HG03575 (cell line): ENCODE results near the gene C19orf85.
"Not testable (repeated sequence)": the region's sequence is repeated elsewhere in the genome, so short reads cannot be mapped to it uniquely, and the experiment has no call there.

Source experiments
- ATAC-seq: cut with Tn5 transposase; IDR thresholded peaks from one replicate; pipeline ENCODE4 v1.9.1; 2021; ENCODE audit not compliant: unreplicated experiment, insufficient number of reproducible peaks, low FRiP score; ENCODE audit errors: extremely low read depth

Gene C19orf85

GRCh38 chr19:55461974-55462626, 2.5 kb downstream of the C19orf85 start:
- no peak for ATAC-seq

- peak; percentile 81 for ATAC-seq
Observed at GRCh38 chr19:55461259-55461973, 3.1 kb downstream of the C19orf85 start, which contains the start of gene ISOC2. Gene ISOC2, minus strand, starts transcription at chr19:55461642. Its CDS starts 5,156 bp downstream, at chr19:55456486.

- no peak for ATAC-seq
Observed at GRCh38 chr19:55460670-55461258, 3.8 kb downstream of the C19orf85 start.

GRCh38 chr19:55459950-55460657, 4.4 kb downstream of the C19orf85 start:
- ATAC-seq, result no peak

- ATAC-seq, result no peak
Observed at GRCh38 chr19:55459551-55459949, 5.0 kb downstream of the C19orf85 start.

GRCh38 chr19:55457683-55458457, 6.7 kb downstream of the C19orf85 start:
- no peak for ATAC-seq

- ATAC-seq, result no peak
Observed at GRCh38 chr19:55456347-55456746, 8.2 kb downstream of the C19orf85 start.

GRCh38 chr19:55455576-55456235, 8.8 kb downstream of the C19orf85 start:
- ATAC-seq, result no peak

GRCh38 chr19:55454787-55455243, 9.7 kb downstream of the C19orf85 start:
- ATAC-seq, result no peak

- ATAC-seq, result no peak
Observed at GRCh38 chr19:55453511-55454260, 10.9 kb downstream of the C19orf85 start.

GRCh38 chr19:55452749-55453346, 11.7 kb downstream of the C19orf85 start:
- ATAC-seq, result no peak

GRCh38 chr19:55451965-55452748, 12.4 kb downstream of the C19orf85 start:
- no peak for ATAC-seq

GRCh38 chr19:55451163-55451964, 13.2 kb downstream of the C19orf85 start:
- ATAC-seq, result no peak

GRCh38 chr19:55449469-55449868, 15.1 kb downstream of the C19orf85 start:
- no peak for ATAC-seq

- not testable (repeated sequence) for ATAC-seq
Observed at GRCh38 chr19:55448175-55448490, 16.4 kb downstream of the C19orf85 start.
